GM10248 (cell line): ENCODE data around the gene GNPAT.
"Not testable (repeated sequence)": the region's sequence is repeated elsewhere in the genome, so short reads cannot be mapped to it uniquely, and the experiment has no call there.

Source experiments
- CTCF ChIA-PET: fragments of 300-600 bp; sonication (Branson Sonifier 250); formaldehyde crosslinking; extraction: SDS; loops from one replicate; lab custom pipeline; 2021; ENCODE audit warnings: antibody characterized with exemption; lab: Yijun Ruan, JAX
- POLR2A ChIA-PET: fragments of 350-650 bp; sonication (Branson Sonifier 250); formaldehyde crosslinking; extraction: SDS; loops from one replicate; lab custom pipeline; 2020; ENCODE audit warnings: antibody characterized with exemption; lab: Yijun Ruan, JAX
- DNase-seq: peaks from one replicate; pipeline ENCODE4 v3.0.0; 2012; ENCODE audit errors: extremely low spot score
- TF ChIP-seq, protein P1 (sequence below): IDR thresholded peaks from 2 replicates; pipeline ENCODE4 v1.5.1; 2012; ENCODE audit warnings: mild to moderate bottlenecking, low read depth; ENCODE audit errors: extremely low read depth, missing control alignments, control extremely low read depth

GNPAT gene

DNA sequence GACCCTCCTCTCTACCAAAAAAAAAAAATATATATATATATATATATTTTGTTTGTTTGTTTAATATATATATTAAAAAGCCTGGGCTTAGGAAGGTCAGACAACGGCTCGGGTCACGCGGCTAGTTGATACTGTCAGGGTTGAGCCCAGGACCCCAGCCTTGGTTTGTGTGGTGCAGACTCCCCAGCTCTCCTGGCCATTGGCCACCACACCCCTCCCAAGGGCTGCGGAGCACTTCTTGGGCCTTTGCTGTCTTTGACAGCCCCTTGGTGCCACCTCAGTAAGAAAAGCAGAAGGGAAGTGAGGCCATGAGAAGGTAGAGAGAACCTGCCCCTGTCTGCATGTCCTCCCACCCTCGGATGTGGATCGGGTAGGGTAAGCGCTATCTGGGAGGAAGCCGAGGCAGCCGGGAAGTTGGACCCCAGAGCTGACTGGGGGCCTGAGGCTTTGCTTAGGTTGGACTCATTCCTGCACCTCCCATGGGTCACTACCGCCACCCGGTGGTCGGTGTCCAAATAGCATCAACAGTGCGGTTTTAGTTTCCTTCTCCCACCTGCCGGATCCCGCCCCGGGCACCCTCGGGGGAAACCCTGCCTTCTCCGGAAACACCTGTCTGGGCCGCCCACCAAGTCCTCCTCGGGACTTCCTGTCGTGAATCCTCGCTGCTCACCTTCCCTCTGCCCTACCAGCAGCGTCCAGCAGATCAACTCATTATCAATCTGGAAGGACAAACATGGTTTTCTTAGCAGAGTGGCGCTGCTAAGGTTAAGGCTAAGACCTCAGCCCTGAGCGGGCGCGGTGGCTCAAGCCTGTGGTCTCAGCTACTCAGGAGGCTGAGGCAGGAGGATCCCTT is 29.8 kb upstream of the GNPAT start:
- ChIA-PET CTCF (interaction anchor here (0.7 to 3.4 kb wide), 22 partner anchors 8 to 569 kb away, joined by 3 to 16 read pairs (median 5); partner anchors contain the start of gene COG2), POLR2A (no interaction called here)
- TF ChIP-seq, protein P1, sequence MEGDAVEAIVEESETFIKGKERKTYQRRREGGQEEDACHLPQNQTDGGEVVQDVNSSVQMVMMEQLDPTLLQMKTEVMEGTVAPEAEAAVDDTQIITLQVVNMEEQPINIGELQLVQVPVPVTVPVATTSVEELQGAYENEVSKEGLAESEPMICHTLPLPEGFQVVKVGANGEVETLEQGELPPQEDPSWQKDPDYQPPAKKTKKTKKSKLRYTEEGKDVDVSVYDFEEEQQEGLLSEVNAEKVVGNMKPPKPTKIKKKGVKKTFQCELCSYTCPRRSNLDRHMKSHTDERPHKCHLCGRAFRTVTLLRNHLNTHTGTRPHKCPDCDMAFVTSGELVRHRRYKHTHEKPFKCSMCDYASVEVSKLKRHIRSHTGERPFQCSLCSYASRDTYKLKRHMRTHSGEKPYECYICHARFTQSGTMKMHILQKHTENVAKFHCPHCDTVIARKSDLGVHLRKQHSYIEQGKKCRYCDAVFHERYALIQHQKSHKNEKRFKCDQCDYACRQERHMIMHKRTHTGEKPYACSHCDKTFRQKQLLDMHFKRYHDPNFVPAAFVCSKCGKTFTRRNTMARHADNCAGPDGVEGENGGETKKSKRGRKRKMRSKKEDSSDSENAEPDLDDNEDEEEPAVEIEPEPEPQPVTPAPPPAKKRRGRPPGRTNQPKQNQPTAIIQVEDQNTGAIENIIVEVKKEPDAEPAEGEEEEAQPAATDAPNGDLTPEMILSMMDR: peak; percentile 89
- DNase-seq: peak; percentile 92

DNA sequence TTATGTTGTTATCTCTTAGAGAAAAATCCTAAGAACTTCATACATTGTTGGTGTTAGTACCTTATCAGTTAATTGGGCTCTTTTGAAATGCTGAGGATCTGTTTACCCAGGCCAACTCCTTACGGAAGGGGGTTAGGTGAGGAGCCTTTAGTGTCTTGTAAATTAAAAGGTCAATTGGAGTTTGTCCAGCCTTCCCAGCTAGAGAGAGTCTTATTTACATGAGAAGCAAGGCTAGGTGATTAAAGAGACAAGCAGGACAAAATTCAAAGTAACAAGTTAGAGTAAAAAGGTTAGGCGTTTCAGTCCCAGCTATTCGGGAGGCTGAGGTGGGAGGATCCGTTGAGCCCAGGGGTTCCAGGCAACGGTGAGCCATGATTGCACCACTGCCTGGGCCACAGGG is 28.7 kb upstream of the GNPAT start:
- POLR2A ChIA-PET, DNase-seq: not testable (repeated sequence)
- CTCF ChIA-PET: interaction anchor here (0.8 to 3.4 kb wide), 12 partner anchors 8 to 570 kb away, joined by 3 to 16 read pairs (median 6); partner anchors contain the start of gene COG2

DNA sequence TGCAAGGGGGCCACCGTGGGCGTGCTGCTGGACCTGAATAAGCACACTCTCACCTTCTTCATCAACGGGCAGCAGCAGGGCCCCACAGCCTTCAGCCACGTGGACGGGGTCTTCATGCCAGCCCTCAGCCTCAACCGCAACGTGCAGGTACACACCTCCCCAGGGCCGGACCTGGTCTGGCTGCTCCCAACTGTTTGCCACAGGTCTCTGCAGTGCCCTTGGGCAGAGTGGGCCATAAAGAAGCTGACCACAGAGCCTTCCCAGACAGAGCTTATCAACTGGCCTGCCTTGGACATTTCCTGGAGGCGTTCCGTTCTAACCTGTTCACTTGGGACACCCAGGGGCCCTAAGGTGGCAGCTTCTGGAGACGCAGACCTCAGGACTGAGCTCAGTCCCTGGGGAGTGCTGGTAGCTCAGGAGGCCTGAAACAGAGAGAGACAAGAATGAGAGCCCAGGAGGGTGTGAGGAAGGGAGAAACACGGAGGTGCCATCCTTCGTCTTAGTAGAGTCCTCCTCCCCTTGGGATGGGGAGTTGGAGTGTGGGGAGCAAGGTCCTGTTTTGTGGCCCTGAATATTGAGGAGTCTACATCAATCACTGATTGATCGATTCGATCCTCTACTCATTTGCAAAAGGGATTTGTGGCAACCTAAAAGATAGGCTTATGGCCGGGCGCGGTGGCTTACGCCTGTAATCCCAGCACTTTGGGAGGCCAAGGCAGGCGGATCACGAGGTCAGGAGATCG is 27.0 kb upstream of the GNPAT start:
- ChIA-PET CTCF (interaction anchor here (1.3 to 1.6 kb wide), 2 partner anchors 13 to 571 kb away, joined by 3 read pairs; no protein-coding TSS in a partner anchor), POLR2A (no interaction called here)
- no peak for DNase-seq
- TF ChIP-seq, protein P1: no peak

DNA sequence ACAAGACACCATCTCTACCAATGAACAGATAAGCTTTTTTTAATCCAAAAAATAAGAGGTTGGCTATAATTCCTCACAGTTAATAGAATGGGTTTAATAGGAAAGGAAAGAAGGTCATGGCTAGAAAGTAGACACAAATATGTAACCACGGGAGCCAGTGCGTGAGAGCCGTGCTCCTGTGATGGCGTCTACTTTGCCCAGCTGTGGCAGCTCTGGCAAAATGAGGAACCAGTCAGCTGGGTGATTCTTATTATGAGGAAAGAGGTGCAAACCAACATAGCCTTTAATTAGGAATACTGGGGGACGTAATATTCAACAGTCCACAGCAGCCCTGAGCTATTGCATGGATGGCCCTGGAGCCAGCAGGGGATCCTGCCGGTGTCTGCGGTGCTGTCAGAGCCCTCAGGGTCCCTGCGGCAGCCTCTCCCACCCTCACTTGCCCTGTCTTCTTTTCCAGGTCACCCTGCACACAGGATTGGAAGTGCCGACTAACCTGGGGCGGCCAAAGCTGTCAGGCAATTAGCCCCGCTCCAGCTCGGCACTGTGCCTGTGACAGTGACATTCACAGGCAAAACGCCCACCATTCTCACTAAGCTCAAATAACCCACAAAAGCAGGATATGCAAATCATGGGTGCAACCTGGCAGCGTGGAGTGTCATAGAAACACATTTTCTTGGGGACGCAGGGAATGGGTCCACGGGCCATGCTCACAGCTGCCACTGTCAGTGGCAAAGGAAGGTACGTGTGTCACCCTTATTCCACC is 25.9 kb upstream of the GNPAT start:
- CTCF ChIA-PET: interaction anchor here (1.2 to 2.3 kb wide), 6 partner anchors 9 to 573 kb away, joined by 3 to 8 read pairs (median 4); partner anchors contain the start of gene COG2
- POLR2A ChIA-PET: no interaction called here
- TF ChIP-seq, protein P1: no peak
- peak; percentile 37 for DNase-seq

DNA sequence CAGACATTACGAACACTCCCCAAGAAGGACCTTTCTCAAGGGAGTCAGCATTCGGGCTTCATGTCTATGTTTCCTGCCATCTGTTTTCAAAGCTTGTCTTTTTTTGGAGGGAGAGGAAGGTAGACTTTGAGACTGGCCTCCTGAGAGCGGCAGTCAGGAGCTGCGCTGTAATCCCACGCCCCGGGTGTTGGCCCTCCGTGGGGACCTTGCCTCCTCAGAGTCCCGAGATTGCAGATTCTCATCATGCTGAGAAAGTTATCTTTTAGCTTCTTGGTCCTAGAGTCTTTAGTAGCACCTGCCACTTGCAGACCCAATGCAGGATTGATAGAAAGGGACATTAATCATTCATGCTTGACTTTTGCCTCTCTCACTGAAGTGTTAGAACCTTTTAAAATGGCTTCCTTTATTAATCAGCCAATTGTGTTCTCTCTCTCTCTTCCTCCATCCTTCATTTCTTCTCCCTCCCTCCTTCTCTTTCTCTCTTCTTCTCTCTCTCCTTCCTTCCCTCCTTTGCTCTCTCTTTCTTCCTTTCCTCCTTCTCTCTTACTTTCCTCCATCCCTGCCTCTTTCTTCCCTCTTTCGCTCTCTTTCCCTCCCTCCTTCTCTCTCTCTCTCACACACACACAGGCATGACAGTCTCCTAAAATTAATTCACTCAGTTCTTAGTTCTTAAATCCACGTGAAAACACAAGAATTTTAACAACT is 25.2 kb upstream of the GNPAT start:
- no peak for DNase-seq
- TF ChIP-seq, protein P1: no peak
- CTCF ChIA-PET: interaction anchor here (1.2 to 2.3 kb wide), 4 partner anchors 8 to 574 kb away, joined by 4 to 8 read pairs (median 5); partner anchors contain the start of gene COG2
- POLR2A ChIA-PET: no interaction called here

DNA sequence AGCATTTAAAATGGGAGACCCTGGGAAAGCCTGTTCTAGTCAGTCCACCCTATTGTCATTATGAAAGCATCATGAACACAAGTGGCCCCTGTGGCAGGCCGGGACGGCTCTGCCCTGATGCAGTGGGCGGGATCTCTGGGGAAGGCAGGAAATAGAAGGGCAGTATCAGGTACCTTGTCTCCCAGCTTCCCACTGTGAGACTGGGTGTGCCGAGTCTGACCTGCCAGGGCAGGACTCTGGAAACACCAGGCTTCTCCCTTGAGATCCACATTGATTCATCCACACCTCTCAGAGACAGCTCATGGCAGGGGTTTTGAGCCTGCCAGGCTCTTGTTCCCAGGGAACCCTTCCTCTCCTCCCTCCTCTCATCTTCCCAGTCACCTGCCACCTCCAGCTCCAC is 24.5 kb upstream of the GNPAT start:
- DNase-seq: no peak
- CTCF ChIA-PET: interaction anchor here (1.4 to 2.3 kb wide), 3 partner anchors 8 to 300 kb away, joined by 4 to 8 read pairs (median 5); no protein-coding TSS in a partner anchor
- TF ChIP-seq, protein P1: no peak
- POLR2A ChIA-PET: no interaction called here
